Vagina (tissue), 2 donors: Measurements from ENCODE around the gene PKN2. TPM values are rescaled to one million over a fixed set of nuclear protein-coding genes. Genes with fewer than 3 reads are reported as not detected.

Experiments
- DNase-seq, 2 donors: peaks; one replicate each; pipeline ENCODE4 v3.0.0-alpha.2; 2017; ENCODE audit errors: extremely low spot score in 2 of 2
- H3K27ac ChIP-seq: fragments of 200-600 bp; sonication (generic); one replicate; pipeline ENCODE4 v1.5.1; 2019
- H3K27me3 ChIP-seq: fragments of 200-600 bp; sonication (generic); one replicate; pipeline ENCODE4 v1.5.1; 2019
- H3K36me3 ChIP-seq, 2 donors: fragments of 200-600 bp; sonication (generic); one replicate each; pipeline ENCODE4 v1.5.1; 2017 to 2019
- H3K4me1 ChIP-seq: fragments of 200-600 bp; sonication (generic); one replicate; pipeline ENCODE4 v1.5.1; 2019
- H3K4me3 ChIP-seq, 2 donors: fragments of 200-600 bp; sonication (generic); 1 replicate in 1 of 2; 2 replicates in 1 of 2; pipeline ENCODE4 v1.5.1; 2016 to 2019
- H3K9me3 ChIP-seq: fragments of 200-600 bp; sonication (generic); one replicate; pipeline ENCODE4 v1.5.1; 2019
- CTCF ChIP-seq, 3 experiments: fragments of 450-650 bp in 2 of 3; fragments of 200-600 bp in 1 of 3; sonication (generic) in 1 of 3; IDR thresholded peaks; one replicate each; pipeline ENCODE4 v1.5.1; 2017 to 2019; ENCODE audit warnings: antibody characterized with exemption in 3 of 3, mild to moderate bottlenecking in 2 of 3, moderate library complexity in 2 of 3
- POLR2A ChIP-seq, 2 donors: fragments of 450-650 bp; IDR thresholded peaks; one replicate each; pipeline ENCODE4 v1.6.1; 2017; ENCODE audit warnings: antibody characterized with exemption in 2 of 2, mild to moderate bottlenecking in 2 of 2, moderate library complexity in 2 of 2
- POLR2AphosphoS5 ChIP-seq, 2 donors: sonication (generic); formaldehyde crosslinking; IDR thresholded peaks; one replicate each; pipeline ENCODE4 v1.9.0; 2017; ENCODE audit warnings: antibody characterized with exemption in 2 of 2, mild to moderate bottlenecking in 2 of 2, low read depth in 1 of 2; ENCODE audit not compliant: insufficient read depth in 1 of 2
- intact Hi-C: fragments of 100-400 bp; cut with DNase I; formaldehyde crosslinking; loops from one replicate; pipeline ENCODE4 v1.15.1; 2023
- total RNA-seq: library from RNA; depleted of rRNA; stranded (reverse); fragments of >200 nt; gene quantifications from one replicate; pipeline ENCODE4 v1.2.3, GENCODE V29; 2016

Gene PKN2
- total RNA-seq, 1 donor from 2014 or later, result 38.3 TPM

GRCh38 chr1:88691540-88691939, 7.5 kb downstream of the PKN2 start:
- intact Hi-C loops, result no loop called here
- TF ChIP-seq POLR2AphosphoS5 (IDR thresholded peaks at IDR 0.05; ENCODE audit: insufficient read depth in 1 of 2, low read depth in 1 of 2) (no peak), CTCF (IDR thresholded peaks at IDR 0.05) (no peak), POLR2A (IDR thresholded peaks at IDR 0.05) (no peak)

GRCh38 chr1:88695781-88696180, 11.7 kb downstream of the PKN2 start:
- intact Hi-C loops, result no loop called here
- Histone ChIP-seq H3K9me3 (no peaks in the 10 kb centered on the region), H3K27me3 (no peaks in the 10 kb centered on the region), H3K4me3 (no peak overlapping the region), H3K4me1 (peaks cover 41% of the 10 kb centered on the region), H3K27ac (no peak overlapping the region), H3K36me3 (no peaks in the 10 kb centered on the region)
- DNase-seq, result no peak
- TF ChIP-seq POLR2A (IDR thresholded peaks at IDR 0.05) (no peak), POLR2AphosphoS5 (IDR thresholded peaks at IDR 0.05; ENCODE audit: insufficient read depth in 1 of 2, low read depth in 1 of 2) (no peak), CTCF (IDR thresholded peaks at IDR 0.05) (no peak)

More at GRCh38 chr1:88691540-88691939, 7.5 kb downstream of the PKN2 start:
- no peak overlapping the region for H3K4me3 ChIP-seq
- no peaks in the 10 kb centered on the region for H3K9me3 ChIP-seq
- no peaks in the 10 kb centered on the region for H3K27me3 ChIP-seq
- H3K27ac ChIP-seq, result no peak overlapping the region
- no peaks in the 10 kb centered on the region for H3K36me3 ChIP-seq
- peaks cover 42% of the 10 kb centered on the region for H3K4me1 ChIP-seq
- no peak for DNase-seq

GRCh38 chr1:88697503-88697902, 13.4 kb downstream of the PKN2 start:
- H3K36me3 ChIP-seq, result no peaks in the 10 kb centered on the region
- no peak overlapping the region for H3K27ac ChIP-seq
- no peaks in the 10 kb centered on the region for H3K27me3 ChIP-seq
- intact Hi-C loops, result no loop called here
- DNase-seq, result no peak
- no peak overlapping the region for H3K4me3 ChIP-seq
- H3K9me3 ChIP-seq, result no peaks in the 10 kb centered on the region
- TF ChIP-seq POLR2A (IDR thresholded peaks at IDR 0.05) (no peak), POLR2AphosphoS5 (IDR thresholded peaks at IDR 0.05; ENCODE audit: insufficient read depth in 1 of 2, low read depth in 1 of 2) (no peak), CTCF (IDR thresholded peaks at IDR 0.05) (no peak)
- H3K4me1 ChIP-seq, result peaks cover 46% of the 10 kb centered on the region

- TF ChIP-seq POLR2AphosphoS5 (IDR thresholded peaks at IDR 0.05; ENCODE audit: insufficient read depth in 1 of 2, low read depth in 1 of 2) (no peak), POLR2A (IDR thresholded peaks at IDR 0.05) (no peak), CTCF (IDR thresholded peaks at IDR 0.05) (no peak)
- intact Hi-C loops, result no loop called here
- peaks cover 44% of the 10 kb centered on the region for H3K4me1 ChIP-seq
- DNase-seq, result no peak
- no peak overlapping the region for H3K4me3 ChIP-seq
- no peaks in the 10 kb centered on the region for H3K9me3 ChIP-seq
- H3K27me3 ChIP-seq, result no peaks in the 10 kb centered on the region
- no peaks in the 10 kb centered on the region for H3K36me3 ChIP-seq
- no peak overlapping the region for H3K27ac ChIP-seq
Observed at GRCh38 chr1:88698140-88698539, 14.1 kb downstream of the PKN2 start.

- TF ChIP-seq CTCF (IDR thresholded peaks at IDR 0.05) (no peak), POLR2AphosphoS5 (IDR thresholded peaks at IDR 0.05; ENCODE audit: insufficient read depth in 1 of 2, low read depth in 1 of 2) (no peak), POLR2A (IDR thresholded peaks at IDR 0.05) (no peak)
- no peak overlapping the region for H3K4me3 ChIP-seq
- intact Hi-C loops, result no loop called here
- H3K4me1 ChIP-seq, result peaks cover 44% of the 10 kb centered on the region
- H3K36me3 ChIP-seq, result no peaks in the 10 kb centered on the region
- H3K27me3 ChIP-seq, result no peaks in the 10 kb centered on the region
- H3K9me3 ChIP-seq, result no peaks in the 10 kb centered on the region
- no peak overlapping the region for H3K27ac ChIP-seq
- DNase-seq, result no peak
Observed at GRCh38 chr1:88698764-88699163, 14.7 kb downstream of the PKN2 start.
